Measurements from ENCODE around the gene CNDP2.

CNDP2 gene

GRCh38 chr18:74473976-74474640 is 22.1 kb upstream of the CNDP2 start:
- DNase-seq: no peak

GRCh38 chr18:74476140-74476539 is 20.0 kb upstream of the CNDP2 start:
- DNase-seq: no peak

- DNase-seq: no peak
Measured at GRCh38 chr18:74477771-74478170, 18.4 kb upstream of the CNDP2 start.

- DNase-seq: no peak
Measured at GRCh38 chr18:74478316-74478715, 17.8 kb upstream of the CNDP2 start.

- no peak for DNase-seq
Measured at GRCh38 chr18:74478880-74479279, 17.3 kb upstream of the CNDP2 start.

- no peak for DNase-seq
Measured at GRCh38 chr18:74479486-74480148, 16.5 kb upstream of the CNDP2 start.

GRCh38 chr18:74480149-74480651 is 16.0 kb upstream of the CNDP2 start:
- DNase-seq: no peak

GRCh38 chr18:74482697-74483096 is 13.5 kb upstream of the CNDP2 start:
- no peak for DNase-seq

- DNase-seq: no peak
Measured at GRCh38 chr18:74486119-74486849, 9.9 kb upstream of the CNDP2 start.

- no peak for DNase-seq
Measured at GRCh38 chr18:74488354-74488753, 7.8 kb upstream of the CNDP2 start.

- no peak for DNase-seq
Measured at GRCh38 chr18:74488864-74489263, 7.3 kb upstream of the CNDP2 start.

GRCh38 chr18:74489676-74490075 is 6.5 kb upstream of the CNDP2 start:
- DNase-seq: peak; percentile 34

- DNase-seq: peak; percentile 17
Measured at GRCh38 chr18:74492259-74492658, 3.9 kb upstream of the CNDP2 start.

GRCh38 chr18:74493689-74494088 is 2.5 kb upstream of the CNDP2 start:
- peak; percentile 58 for DNase-seq

- no peak for DNase-seq
Measured at GRCh38 chr18:74494514-74494913, 1.6 kb upstream of the CNDP2 start.

GRCh38 chr18:74496508-74497323 is 553 bp downstream of the CNDP2 start:
- DNase-seq: peak; percentile 80

GRCh38 chr18:74497324-74497676 is 1.1 kb downstream of the CNDP2 start:
- DNase-seq: peak; percentile 9

GRCh38 chr18:74497778-74498177 is 1.6 kb downstream of the CNDP2 start:
- no peak for DNase-seq

GRCh38 chr18:74498712-74499627 is 2.8 kb downstream of the CNDP2 start:
- peak; percentile 23 for DNase-seq

GRCh38 chr18:74499633-74500032 is 3.5 kb downstream of the CNDP2 start:
- peak; percentile 36 for DNase-seq

- DNase-seq: no peak
Measured at GRCh38 chr18:74500372-74500771, 4.2 kb downstream of the CNDP2 start.

- peak; percentile 3 for DNase-seq
Measured at GRCh38 chr18:74500774-74501173, 4.6 kb downstream of the CNDP2 start.
